HEK293 (cell line): ENCODE measurements around the gene NSMCE1.
A peak's percentile ranks its signal among the peaks of the same experiment; 100 is the strongest.

Source experiments
- GLIS2 ChIP-seq: fragments of 450-650 bp; formaldehyde crosslinking; IDR thresholded peaks from 2 replicates; pipeline ENCODE4 v1.5.1; 2016; ENCODE audit warnings: missing biosample characterization, missing genetic modification characterization
- HOXC10 ChIP-seq: sonication (generic); formaldehyde crosslinking; IDR thresholded peaks from 2 replicates; pipeline ENCODE4 v1.8.1; 2023; ENCODE audit warnings: mild to moderate bottlenecking, missing genetic modification reagents
- INSM2 ChIP-seq: fragments of 450-650 bp; formaldehyde crosslinking; IDR thresholded peaks from 2 replicates; pipeline ENCODE4 v1.5.1; 2016; ENCODE audit warnings: missing biosample characterization, missing genetic modification characterization
- PRDM2 ChIP-seq: fragments of 450-650 bp; formaldehyde crosslinking; IDR thresholded peaks from 2 replicates; pipeline ENCODE4 v1.5.1; 2016; ENCODE audit warnings: missing biosample characterization, missing genetic modification characterization, borderline replicate concordance
- PRDM4 ChIP-seq: fragments of 450-650 bp; formaldehyde crosslinking; IDR thresholded peaks from 2 replicates; pipeline ENCODE4 v1.5.1; 2017; ENCODE audit warnings: missing biosample characterization, missing genetic modification characterization
- RBAK ChIP-seq: fragments of 450-650 bp; formaldehyde crosslinking; IDR thresholded peaks from 2 replicates; pipeline ENCODE4 v1.5.1; 2016; ENCODE audit warnings: missing biosample characterization, missing genetic modification characterization
- ZNF112 ChIP-seq: fragments of 450-650 bp; formaldehyde crosslinking; IDR thresholded peaks from 2 replicates; pipeline ENCODE4 v1.5.0; 2017; ENCODE audit warnings: missing biosample characterization, missing genetic modification characterization
- ZNF169 ChIP-seq: fragments of 450-650 bp; formaldehyde crosslinking; IDR thresholded peaks from 2 replicates; pipeline ENCODE4 v1.5.1; 2016; ENCODE audit warnings: missing biosample characterization, missing genetic modification characterization
- ZNF280C ChIP-seq: fragments of 450-650 bp; formaldehyde crosslinking; IDR thresholded peaks from 2 replicates; pipeline ENCODE4 v1.5.1; 2016; ENCODE audit warnings: missing biosample characterization, missing genetic modification characterization
- ZNF324 ChIP-seq: fragments of 450-650 bp; formaldehyde crosslinking; IDR thresholded peaks from 2 replicates; pipeline ENCODE4 v1.5.1; 2016; ENCODE audit warnings: missing biosample characterization, missing genetic modification characterization
- ZNF366 ChIP-seq: fragments of 450-650 bp; formaldehyde crosslinking; conservative IDR thresholded peaks from 2 replicates; pipeline ENCODE4 v1.5.1; 2016; ENCODE audit warnings: missing biosample characterization, missing genetic modification characterization
- ZNF426 ChIP-seq: fragments of 450-650 bp; formaldehyde crosslinking; IDR thresholded peaks from 2 replicates; pipeline ENCODE4 v1.5.1; 2017; ENCODE audit warnings: missing biosample characterization, missing genetic modification characterization, mild to moderate bottlenecking, inconsistent platforms, moderate library complexity
- ZNF449 ChIP-seq: fragments of 450-650 bp; formaldehyde crosslinking; IDR thresholded peaks from 2 replicates; pipeline ENCODE4 v1.5.1; 2017; ENCODE audit warnings: missing biosample characterization, mild to moderate bottlenecking, missing genetic modification characterization, moderate library complexity
- ZNF558 ChIP-seq: fragments of 450-650 bp; formaldehyde crosslinking; IDR thresholded peaks from 2 replicates; pipeline ENCODE4 v1.5.1; 2016; ENCODE audit warnings: missing biosample characterization, missing genetic modification characterization
- ZNF561 ChIP-seq: fragments of 450-650 bp; IDR thresholded peaks from 2 replicates; pipeline ENCODE4 v1.5.1; 2018; ENCODE audit warnings: missing biosample characterization, missing genetic modification characterization, borderline replicate concordance
- ZNF571 ChIP-seq: fragments of 450-650 bp; formaldehyde crosslinking; IDR thresholded peaks from 2 replicates; pipeline ENCODE4 v1.5.0; 2017; ENCODE audit warnings: missing biosample characterization, missing genetic modification characterization
- ZNF600 ChIP-seq: fragments of 450-650 bp; formaldehyde crosslinking; IDR thresholded peaks from 2 replicates; pipeline ENCODE4 v1.5.1; 2016; ENCODE audit warnings: missing biosample characterization, missing genetic modification characterization
- ZNF621 ChIP-seq: fragments of 450-650 bp; formaldehyde crosslinking; IDR thresholded peaks from 2 replicates; pipeline ENCODE4 v1.5.1; 2017; ENCODE audit warnings: missing biosample characterization, missing genetic modification characterization
- ZNF704 ChIP-seq: fragments of 450-650 bp; formaldehyde crosslinking; IDR thresholded peaks from 2 replicates; pipeline ENCODE4 v1.5.1; 2016; ENCODE audit warnings: missing biosample characterization, missing genetic modification characterization
- ZNF707 ChIP-seq: fragments of 450-650 bp; formaldehyde crosslinking; IDR thresholded peaks from 2 replicates; pipeline ENCODE4 v1.5.1; 2016; ENCODE audit warnings: missing biosample characterization, missing genetic modification characterization
- TF ChIP-seq, protein P1 (sequence below): fragments of 450-650 bp; formaldehyde crosslinking; IDR thresholded peaks from 2 replicates; pipeline ENCODE4 v1.5.1; 2016; ENCODE audit warnings: missing biosample characterization, missing genetic modification characterization

Gene NSMCE1

DNA sequence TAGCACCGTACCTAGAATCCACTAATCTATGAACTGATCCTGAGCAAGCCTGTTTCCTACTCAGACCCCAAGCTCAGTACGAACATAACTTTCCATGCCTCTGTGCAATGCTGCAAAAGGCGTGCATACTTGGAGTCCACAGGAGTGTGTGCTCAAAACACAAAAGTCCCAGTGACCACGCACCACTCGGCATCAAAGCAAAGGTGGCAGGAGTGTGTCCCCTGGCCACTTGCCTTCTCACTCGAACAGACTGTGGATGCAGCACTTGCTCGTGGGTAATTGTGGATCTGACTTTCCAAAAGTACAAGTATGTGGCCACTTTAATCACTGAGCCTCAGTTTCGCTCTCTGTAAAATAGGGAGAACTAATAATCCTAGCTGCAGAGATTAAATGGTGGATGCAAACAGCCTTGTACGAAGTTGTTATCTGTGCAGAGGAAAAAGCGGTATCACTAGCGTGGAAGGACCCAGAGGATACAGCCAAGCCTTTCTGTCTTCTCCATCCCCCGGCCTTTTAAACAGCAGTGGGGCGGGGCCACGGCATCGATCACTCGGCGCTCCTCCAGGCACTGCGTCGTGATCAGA lies 65.6 kb downstream of the NSMCE1 start (continued):
- TF ChIP-seq ZNF169 (tag by site-specific recombination): no peak
- no peak for TF ChIP-seq ZNF621
- no peak for TF ChIP-seq HOXC10
- no peak for TF ChIP-seq ZNF366 (tag by site-specific recombination)
- TF ChIP-seq INSM2 (tag by site-specific recombination): no peak; the same call in 1 of the 2 replicates
- TF ChIP-seq, protein P1, sequence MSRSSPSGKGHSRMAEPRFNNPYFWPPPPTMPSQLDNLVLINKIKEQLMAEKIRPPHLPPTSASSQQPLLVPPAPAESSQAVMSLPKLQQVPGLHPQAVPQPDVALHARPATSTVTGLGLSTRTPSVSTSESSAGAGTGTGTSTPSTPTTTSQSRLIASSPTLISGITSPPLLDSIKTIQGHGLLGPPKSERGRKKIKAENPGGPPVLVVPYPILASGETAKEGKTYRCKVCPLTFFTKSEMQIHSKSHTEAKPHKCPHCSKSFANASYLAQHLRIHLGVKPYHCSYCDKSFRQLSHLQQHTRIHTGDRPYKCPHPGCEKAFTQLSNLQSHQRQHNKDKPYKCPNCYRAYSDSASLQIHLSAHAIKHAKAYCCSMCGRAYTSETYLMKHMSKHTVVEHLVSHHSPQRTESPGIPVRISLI (tag by site-specific recombination): no peak
- no peak for TF ChIP-seq ZNF426 (tag by site-specific recombination)
- TF ChIP-seq GLIS2 (tag by site-specific recombination): no peak
- TF ChIP-seq ZNF112 (tag by site-specific recombination): no peak
- no peak for TF ChIP-seq ZNF280C
- TF ChIP-seq ZNF571: no peak
- no peak for TF ChIP-seq ZNF707
- TF ChIP-seq RBAK (tag by site-specific recombination): no peak
- no peak for TF ChIP-seq ZNF600 (tag by site-specific recombination)
- no peak for TF ChIP-seq PRDM2
- TF ChIP-seq ZNF561 (tag by site-specific recombination): peak; percentile 55; the same call in 1 of the 2 replicates
- no peak for TF ChIP-seq ZNF449
- TF ChIP-seq ZNF558 (tag by site-specific recombination): no peak
- TF ChIP-seq PRDM4 (tag by site-specific recombination): no peak
- no peak for TF ChIP-seq ZNF324 (tag by site-specific recombination)
- TF ChIP-seq ZNF704 (tag by site-specific recombination): no peak
